Activated CD4-positive, CD25-positive, alpha-beta regulatory T cell (primary cell): Measurements from ENCODE around the gene BEAN1.
A peak's percentile ranks its signal among the peaks of the same experiment; 100 is the strongest.
"Not testable (repeated sequence)": the region's sequence is repeated elsewhere in the genome, so short reads cannot be mapped to it uniquely, and the experiment has no call there.

Source experiments
- DNase-seq, 4 experiments: peaks; one replicate each; lab custom pipeline; 2025; lab: John Stamatoyannopoulos, UW

BEAN1 gene

GRCh38 chr16:66508914-66509496, 81.9 kb downstream of the BEAN1 start:
- DNase-seq, result no peak

DNA sequence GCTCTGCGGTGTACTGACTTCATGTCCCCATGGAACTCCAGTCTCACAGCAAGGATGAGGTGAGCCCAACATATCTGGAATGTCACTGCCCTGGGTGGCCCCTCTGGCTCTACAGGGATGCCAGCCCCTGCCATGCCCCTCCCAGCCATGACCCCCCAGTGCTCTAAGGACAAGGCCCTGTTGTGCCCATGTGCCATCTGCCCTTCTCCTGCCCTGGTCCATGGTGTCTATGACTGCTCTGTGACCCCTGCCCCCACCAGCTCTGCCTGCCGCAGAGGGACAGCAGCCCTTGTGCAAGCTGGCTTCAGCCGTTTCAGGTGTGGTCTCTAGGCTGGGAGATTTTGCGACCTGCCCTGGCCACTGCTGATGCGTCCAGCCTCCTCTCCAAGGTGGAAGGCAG, 82.5 kb downstream of the BEAN1 start:
- DNase-seq, result no peak

- no peak for DNase-seq
These were observed 83.2 kb downstream of the BEAN1 start for GRCh38 chr16:66510298-66510697.

- DNase-seq, result no peak
These were observed 83.9 kb downstream of the BEAN1 start for GRCh38 chr16:66510711-66511601.

GRCh38 chr16:66511602-66512271, 84.6 kb downstream of the BEAN1 start:
- no peak for DNase-seq

GRCh38 chr16:66512272-66513110, 85.4 kb downstream of the BEAN1 start:
- no peak for DNase-seq

DNA sequence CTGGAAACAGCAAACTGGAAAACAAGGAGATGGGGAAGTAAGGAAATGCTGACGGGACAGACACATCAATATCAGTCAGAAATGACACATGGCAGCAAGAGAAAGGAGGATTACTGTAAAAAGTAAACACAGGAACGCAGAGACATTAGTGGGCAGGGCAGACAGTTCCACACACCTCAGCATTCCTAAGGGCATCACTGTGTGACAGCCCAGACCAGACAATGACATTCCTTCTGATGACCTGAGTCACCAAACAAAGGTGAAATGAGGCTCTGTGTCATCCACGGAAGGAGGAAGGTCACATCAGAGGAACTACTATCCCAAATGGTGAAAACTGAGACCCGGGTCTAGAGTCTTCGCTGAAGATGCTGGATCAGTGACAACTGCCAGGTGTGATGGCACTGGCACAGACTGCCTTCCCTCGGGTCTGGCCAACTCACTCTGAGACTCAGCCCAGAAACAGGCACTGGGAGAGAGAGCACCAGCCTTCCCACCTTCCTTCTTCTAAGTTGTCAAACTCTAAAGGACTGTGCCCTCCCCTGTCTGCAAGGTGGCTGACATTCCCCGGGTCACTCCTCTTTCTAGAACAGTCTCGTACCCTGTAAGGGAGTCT, 86.1 kb downstream of the BEAN1 start:
- no peak for DNase-seq

GRCh38 chr16:66514391-66514790, 87.3 kb downstream of the BEAN1 start:
- not testable (repeated sequence) for DNase-seq

GRCh38 chr16:66514980-66515595, 88.0 kb downstream of the BEAN1 start:
- DNase-seq, result not testable (repeated sequence)

- DNase-seq, result no peak
These were observed 88.8 kb downstream of the BEAN1 start for GRCh38 chr16:66515596-66516508.

- no peak for DNase-seq
These were observed 89.4 kb downstream of the BEAN1 start for GRCh38 chr16:66516509-66516807.

- peak; percentile 20 to 58 (median 50) for DNase-seq
These were observed 89.9 kb downstream of the BEAN1 start for GRCh38 chr16:66516808-66517585.

- no peak for DNase-seq
These were observed 90.6 kb downstream of the BEAN1 start for GRCh38 chr16:66517586-66518263.

DNA sequence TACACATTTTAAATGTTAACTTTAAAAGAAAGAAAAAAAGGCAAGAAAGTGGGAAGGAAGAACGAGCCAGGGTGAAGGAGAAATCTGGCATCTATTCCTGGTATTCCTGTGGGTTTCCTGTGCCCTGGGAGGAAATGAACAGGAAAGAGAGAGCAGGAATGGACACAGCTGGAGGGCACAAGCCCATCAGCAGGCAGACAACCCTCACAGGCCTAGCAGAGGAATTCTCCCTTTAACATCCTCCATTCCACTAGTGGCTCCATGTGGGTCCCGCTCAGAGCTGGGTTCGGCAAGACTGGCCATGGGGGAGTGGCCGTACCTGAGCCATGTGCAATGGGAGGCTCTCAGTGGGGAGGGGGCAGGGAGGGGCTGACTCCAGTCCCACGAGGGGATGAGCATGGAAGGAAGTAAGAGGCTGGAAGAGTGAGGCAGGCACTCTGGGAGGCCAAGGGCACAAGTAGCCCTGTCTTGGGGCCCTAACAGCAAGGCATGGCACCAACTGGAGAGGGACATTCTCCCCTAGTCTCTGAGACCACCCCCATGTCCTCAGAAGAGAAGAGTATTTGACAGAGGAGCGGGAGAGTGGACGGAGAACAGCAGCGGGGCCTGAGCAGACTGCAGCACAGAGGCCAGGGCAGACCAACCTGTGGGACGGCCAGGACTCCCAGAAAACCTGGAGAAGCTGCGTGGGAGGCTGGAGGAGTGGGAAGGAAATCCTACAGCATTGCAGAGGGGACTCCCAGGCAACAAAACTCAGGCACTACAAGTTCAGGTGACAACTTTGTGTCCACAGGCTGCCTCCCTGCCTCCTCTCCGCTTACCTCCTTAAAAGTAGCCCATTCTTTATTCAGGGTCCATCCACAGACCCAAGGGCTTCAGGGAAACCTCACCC, 92.6 kb downstream of the BEAN1 start:
- no peak for DNase-seq

GRCh38 chr16:66520406-66521170, 93.5 kb downstream of the BEAN1 start:
- DNase-seq, result no peak

GRCh38 chr16:66521252-66521713, 94.2 kb downstream of the BEAN1 start:
- no peak for DNase-seq
